GM23338 (cell line): ENCODE results near the gene NID1. TPM values are rescaled to one million over a fixed set of nuclear protein-coding genes. Genes with fewer than 3 reads are reported as not detected.

ENCODE experiments used
- ATAC-seq: fragments of 200-7000 bp; cut with Tn5 transposase; 3 replicates; pipeline ENCODE4 v1.9.1; 2020
- DNase-seq: peaks from one replicate; pipeline ENCODE4 v3.0.0-alpha.2; 2015; ENCODE audit warnings: low spot score
- H2AFZ ChIP-seq: fragments of 200-600 bp; sonication (generic); 2 replicates; pipeline ENCODE4 v1.8.0; 2016; ENCODE audit warnings: antibody characterized with exemption, mild to moderate bottlenecking, moderate library complexity
- H3F3A ChIP-seq: fragments of 200-600 bp; sonication (generic); replicated peaks from 2 replicates; pipeline ENCODE4 v1.8.0; 2017; ENCODE audit warnings: antibody characterized with exemption, mixed run types, low read depth
- H3K27ac ChIP-seq: fragments of 200-600 bp; sonication (generic); 2 replicates; pipeline ENCODE4 v1.6.1; 2016; ENCODE audit warnings: low read depth
- H3K27me3 ChIP-seq: fragments of 200-600 bp; sonication (generic); 2 replicates; pipeline ENCODE4 v1.8.0; 2016; ENCODE audit warnings: mild to moderate bottlenecking, mixed run types, moderate library complexity; ENCODE audit not compliant: insufficient read depth
- H3K36me3 ChIP-seq: fragments of 200-600 bp; sonication (generic); 2 replicates; pipeline ENCODE4 v1.8.0; 2016; ENCODE audit warnings: mild to moderate bottlenecking; ENCODE audit not compliant: insufficient read depth
- H3K4me1 ChIP-seq: fragments of 200-600 bp; sonication (generic); 2 replicates; pipeline ENCODE4 v1.8.0; 2016; ENCODE audit warnings: mild to moderate bottlenecking, moderate library complexity; ENCODE audit not compliant: insufficient read depth
- H3K4me2 ChIP-seq: fragments of 200-600 bp; sonication (generic); 2 replicates; pipeline ENCODE4 v1.7.1; 2017; ENCODE audit warnings: mixed run types
- H3K4me3 ChIP-seq: fragments of 200-600 bp; sonication (generic); 2 replicates; pipeline ENCODE4 v1.6.1; 2016; ENCODE audit warnings: mixed run types
- H3K79me2 ChIP-seq: fragments of 200-600 bp; sonication (generic); replicated peaks from 2 replicates; pipeline ENCODE4 v1.8.0; 2017; ENCODE audit warnings: mild to moderate bottlenecking; ENCODE audit not compliant: insufficient read depth
- H3K9me2 ChIP-seq: fragments of 200-600 bp; sonication (generic); 2 replicates; pipeline ENCODE4 v1.8.0; 2017; ENCODE audit not compliant: insufficient read depth
- H4K20me1 ChIP-seq: fragments of 200-600 bp; sonication (generic); replicated peaks from 2 replicates; pipeline ENCODE4 v1.8.0; 2017; ENCODE audit warnings: mild to moderate bottlenecking; ENCODE audit not compliant: insufficient read depth
- H3K27ac Mint-ChIP-seq: 2 replicates; pipeline ENCODE4 v1.8.0; 2020; ENCODE audit warnings: inconsistent platforms, mild to moderate bottlenecking, moderate library complexity, mixed read lengths
- H3K27me3 Mint-ChIP-seq: 3 replicates; pipeline ENCODE4 v1.8.0; 2022; ENCODE audit warnings: low read depth, mild to moderate bottlenecking, moderate library complexity, mixed read lengths, inconsistent platforms; ENCODE audit not compliant: insufficient read depth, poor library complexity
- H3K36me3 Mint-ChIP-seq: 3 replicates; pipeline ENCODE4 v1.8.0; 2021; ENCODE audit warnings: low read depth, mild to moderate bottlenecking, inconsistent platforms, moderate library complexity, mixed read lengths
- H3K4me1 Mint-ChIP-seq: 3 replicates; pipeline ENCODE4 v1.8.0; 2020; ENCODE audit warnings: mild to moderate bottlenecking, inconsistent platforms, mixed read lengths
- H3K4me3 Mint-ChIP-seq: 3 replicates; pipeline ENCODE4 v1.8.0; 2021; ENCODE audit warnings: moderate library complexity, mild to moderate bottlenecking, inconsistent platforms, mixed read lengths
- H3K9me3 Mint-ChIP-seq: 3 replicates; pipeline ENCODE4 v1.8.0; 2020; ENCODE audit warnings: moderate library complexity, mild to moderate bottlenecking, inconsistent platforms, mixed read lengths
- CREB1 ChIP-seq: fragments of 250-450 bp; sonication (Bioruptor Pico); IDR thresholded peaks from 2 replicates; pipeline ENCODE4 v1.5.0; 2020; ENCODE audit warnings: low read depth, mild to moderate bottlenecking, moderate library complexity
- CTCF ChIP-seq, 2 experiments: fragments of 200-600 bp in 1 of 2; sonication (generic) in 1 of 2; conservative IDR thresholded peaks; 2 replicates each; pipeline versions ENCODE4 v1.5.1 to v1.6.1; 2016 to 2017; ENCODE audit warnings: antibody characterized with exemption in 2 of 2, low read depth in 2 of 2, mild to moderate bottlenecking in 2 of 2, moderate library complexity in 1 of 2
- ETS1 ChIP-seq: IDR thresholded peaks from 2 replicates; pipeline ENCODE4 v1.6.1; 2016; ENCODE audit warnings: antibody characterized with exemption
- EZH2 ChIP-seq: fragments of 200-600 bp; sonication (generic); IDR thresholded peaks from one replicate; pipeline ENCODE4 v1.8.0; 2017; ENCODE audit warnings: antibody characterized with exemption, mild to moderate bottlenecking, low read depth; ENCODE audit not compliant: unreplicated experiment
- EZH2phosphoT487 ChIP-seq: fragments of 200-600 bp; sonication (generic); IDR thresholded peaks from one replicate; pipeline ENCODE4 v1.8.1; 2018; ENCODE audit warnings: antibody characterized with exemption; ENCODE audit not compliant: unreplicated experiment
- JUNB ChIP-seq: IDR thresholded peaks from one replicate; pipeline ENCODE4 v1.6.1; 2016; ENCODE audit warnings: antibody characterized with exemption; ENCODE audit not compliant: unreplicated experiment
- NANOG ChIP-seq: IDR thresholded peaks from 2 replicates; pipeline ENCODE4 v1.6.1; 2016; ENCODE audit warnings: antibody characterized with exemption, borderline replicate concordance
- POLR2AphosphoS5 ChIP-seq: IDR thresholded peaks from 2 replicates; pipeline ENCODE4 v1.6.1; 2016; ENCODE audit warnings: antibody characterized with exemption, low read depth
- REST ChIP-seq: IDR thresholded peaks from one replicate; pipeline ENCODE4 v1.6.1; 2018; ENCODE audit warnings: antibody characterized with exemption; ENCODE audit not compliant: unreplicated experiment
- STAT1 ChIP-seq: IDR thresholded peaks from one replicate; pipeline ENCODE4 v1.6.1; 2016; ENCODE audit warnings: antibody characterized with exemption; ENCODE audit not compliant: unreplicated experiment
- ZNF114 ChIP-seq: fragments of 250-450 bp; sonication (Bioruptor Pico); IDR thresholded peaks from 2 replicates; pipeline ENCODE4 v1.5.0; 2020; ENCODE audit warnings: mild to moderate bottlenecking, moderate library complexity
- ZNF331 ChIP-seq: fragments of 250-450 bp; sonication (Bioruptor Pico); IDR thresholded peaks from 2 replicates; pipeline ENCODE4 v1.5.0; 2020; ENCODE audit warnings: low read depth, mild to moderate bottlenecking, moderate library complexity
- polyA plus RNA-seq: library from polyadenylated mRNA; unstranded; fragments of >200 nt; fragmentation: Nextera tagmentation; extraction: Ambion mirVana; gene quantifications from 2 replicates; pipeline ENCODE4 v1.2.1, GENCODE V29; 2016
- total RNA-seq: library from RNA; depleted of rRNA; stranded (reverse); fragments of >200 nt; shearing (Covaris generic); gene quantifications from 2 replicates; pipeline ENCODE4 v1.2.3, GENCODE V29; 2014

The NID1 gene
- total and polyA plus RNA-seq, 2 experiments from 2014 or later, result 7.1 to 32.5 TPM

- H2AFZ ChIP-seq, result peak overlapping the region; percentile 47; the same call in 1 of the 2 replicates
- no peaks in the 10 kb centered on the region for H3F3A ChIP-seq
- no peaks in the 10 kb centered on the region for H3K36me3 ChIP-seq
- H3K9me3 Mint-ChIP-seq, result no peaks in the 10 kb centered on the region
- H3K27me3 ChIP-seq, result no peaks in the 10 kb centered on the region
- no peak overlapping the region for H3K4me3 Mint-ChIP-seq
- no peak; the same call in 2 of the 3 replicates for ATAC-seq
- H3K4me1 ChIP-seq, result peaks cover 5% of the 10 kb centered on the region; the same call in 1 of the 2 replicates
- no peak for DNase-seq
- no peaks in the 10 kb centered on the region; the same call in 1 of the 2 replicates for H4K20me1 ChIP-seq
- H3K27me3 Mint-ChIP-seq, result peaks cover 12% of the 10 kb centered on the region
- no peak overlapping the region for H3K27ac ChIP-seq
- no peak overlapping the region for H3K4me3 ChIP-seq
- no peak overlapping the region for H3K27ac Mint-ChIP-seq
- TF ChIP-seq JUNB (no peak), CREB1 (CRISPR knock-in tag) (no peak), CTCF (conservative IDR thresholded peaks at IDR 0.05; ENCODE audit: low read depth in 2 of 2) (no peak), STAT1 (no peak), ETS1 (no peak), POLR2AphosphoS5 (no peak), REST (no peak), ZNF331 (CRISPR knock-in tag) (no peak), NANOG (no peak), EZH2 (no peak), EZH2phosphoT487 (no peak), ZNF114 (no peak)
- peaks cover 15% of the 10 kb centered on the region; the same call in 2 of the 3 replicates for H3K4me1 Mint-ChIP-seq
- no peak overlapping the region for H3K4me2 ChIP-seq
- H3K79me2 ChIP-seq, result no peaks in the 10 kb centered on the region
- no peaks in the 10 kb centered on the region for H3K36me3 Mint-ChIP-seq
- H3K9me2 ChIP-seq, result no peaks in the 10 kb centered on the region
Measured at GRCh38 chr1:235931171-235931738, 133.6 kb downstream of the NID1 start.
